Amniotic epithelial cell (primary cell): Measurements from ENCODE around the gene ADGRL1.

Source experiments
- DNase-seq: peaks from one replicate; pipeline ENCODE4 v3.0.0-alpha.2; 2010; ENCODE audit warnings: low read depth

ADGRL1 gene

DNA sequence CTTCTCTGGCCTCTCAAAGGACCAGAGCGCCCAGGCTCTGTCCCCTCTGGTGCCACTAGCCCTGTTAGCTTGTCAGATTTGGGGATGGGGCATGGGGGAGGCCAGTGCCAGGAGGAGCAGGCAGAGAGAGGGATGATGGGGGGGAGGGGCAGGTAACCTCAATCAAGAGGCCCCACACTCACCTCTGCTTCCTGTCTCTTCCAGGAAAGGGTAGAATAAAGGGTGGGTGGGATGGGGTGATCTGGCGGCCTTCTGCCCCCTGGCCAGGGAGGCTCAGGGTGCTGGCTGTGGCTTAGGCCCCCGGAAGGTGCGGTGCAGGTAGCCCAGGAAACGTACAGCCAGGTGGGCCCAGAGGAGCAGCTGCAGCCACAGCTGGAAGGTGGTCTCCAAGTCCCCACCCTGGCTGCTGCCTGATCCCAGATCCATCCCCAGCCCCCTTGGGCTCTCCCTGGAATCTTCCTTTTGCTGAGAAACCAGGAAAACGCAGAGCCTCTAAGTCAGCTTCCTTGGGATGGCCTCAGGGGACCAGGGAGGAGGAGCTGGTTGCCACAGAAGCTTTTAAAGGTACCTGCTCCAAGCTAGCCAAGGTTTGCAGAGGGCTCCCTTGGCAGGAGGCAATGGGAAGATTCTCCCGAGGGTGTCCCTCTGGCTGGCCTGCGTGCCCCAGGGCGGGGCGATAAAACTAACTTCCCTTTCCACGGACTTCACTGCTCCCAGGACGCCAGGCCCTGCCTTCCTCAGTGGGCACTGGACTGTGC, 93.7 kb downstream of the ADGRL1 start:
- no peak for DNase-seq

- DNase-seq: no peak
These were observed 94.5 kb downstream of the ADGRL1 start for GRCh38 chr19:14111486-14111885.

DNA sequence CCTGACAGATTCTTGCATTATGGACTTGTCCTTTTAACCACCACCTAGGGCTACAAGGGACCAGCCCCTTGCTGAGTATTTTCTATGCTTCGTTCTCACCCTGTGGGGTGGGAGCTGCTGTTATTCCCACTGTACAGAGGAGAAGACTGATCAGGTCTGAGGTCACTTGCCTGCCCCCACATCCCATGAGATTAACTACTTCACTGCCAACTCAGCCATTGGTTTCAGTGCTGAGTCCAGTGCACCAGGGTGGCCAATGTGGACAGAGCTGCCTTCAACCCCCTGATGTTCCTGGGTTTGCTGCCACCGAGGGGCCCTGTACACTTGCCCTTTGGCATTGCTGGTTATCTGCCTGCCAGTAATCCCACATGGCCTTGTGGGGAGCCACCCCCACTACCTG, 95.3 kb downstream of the ADGRL1 start:
- no peak for DNase-seq

- peak; percentile 46 for DNase-seq
These were observed 98.1 kb downstream of the ADGRL1 start for GRCh38 chr19:14107581-14108461.

DNA sequence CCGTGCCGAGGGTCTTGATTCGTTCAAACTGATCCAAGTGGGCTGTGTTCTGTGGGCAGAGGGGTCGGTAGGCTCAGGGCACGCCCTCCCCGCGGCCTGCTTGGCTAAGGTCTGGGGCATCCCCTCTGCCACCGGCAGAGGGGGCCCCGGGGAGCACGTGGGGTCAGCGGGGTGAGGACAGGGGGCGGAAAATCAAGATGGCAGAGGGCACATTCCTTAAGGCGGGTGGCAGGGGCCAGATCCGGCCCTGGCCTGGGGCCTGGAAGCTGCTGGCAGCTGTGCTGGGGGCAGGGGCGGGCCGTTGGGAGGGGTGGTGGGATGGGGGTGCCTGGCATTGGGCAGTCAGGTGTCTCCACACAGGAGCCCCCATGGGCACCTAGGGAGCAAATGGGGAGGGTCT, 99.1 kb downstream of the ADGRL1 start:
- DNase-seq: no peak

DNA sequence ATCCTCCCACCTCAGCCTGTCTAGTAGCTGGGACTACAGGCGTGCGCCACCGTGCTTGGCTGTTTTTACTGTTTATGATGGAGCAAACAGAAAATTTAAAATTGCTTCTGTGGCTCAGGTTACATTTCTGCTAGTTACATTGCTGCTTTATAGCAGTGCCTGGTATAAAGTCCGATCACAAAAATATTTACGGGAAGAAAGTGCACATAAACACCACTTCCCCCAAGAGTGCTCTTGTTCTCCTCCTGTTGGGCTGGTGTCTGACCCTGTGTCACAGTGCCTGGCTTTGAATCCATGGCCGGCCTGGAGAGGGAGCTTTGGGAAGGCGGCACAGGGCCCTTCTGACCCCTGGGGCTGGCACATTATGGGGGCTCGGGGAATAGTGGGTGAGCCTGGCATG, 100.3 kb downstream of the ADGRL1 start:
- DNase-seq: no peak

DNA sequence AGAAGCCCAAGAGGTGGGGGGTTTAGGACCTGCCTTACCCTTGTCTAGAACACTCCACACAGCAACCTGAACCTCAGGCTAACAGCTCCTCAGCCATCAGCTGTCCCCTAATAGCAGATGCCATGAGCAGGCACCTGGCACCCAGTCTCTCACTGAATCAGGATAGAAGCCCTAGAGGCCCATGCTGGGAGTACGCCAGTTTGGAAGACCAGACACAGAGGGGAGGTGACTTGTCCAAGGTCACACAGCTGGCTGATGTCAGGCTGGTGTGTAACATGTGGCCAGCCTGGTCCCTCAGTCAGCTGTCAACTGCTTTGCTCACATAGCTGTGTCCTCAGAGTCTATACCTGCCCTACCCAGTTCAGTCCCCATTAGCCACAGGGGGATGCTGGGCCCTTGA, 102.7 kb downstream of the ADGRL1 start:
- no peak for DNase-seq

GRCh38 chr19:14102756-14103155, 103.2 kb downstream of the ADGRL1 start:
- no peak for DNase-seq

DNA sequence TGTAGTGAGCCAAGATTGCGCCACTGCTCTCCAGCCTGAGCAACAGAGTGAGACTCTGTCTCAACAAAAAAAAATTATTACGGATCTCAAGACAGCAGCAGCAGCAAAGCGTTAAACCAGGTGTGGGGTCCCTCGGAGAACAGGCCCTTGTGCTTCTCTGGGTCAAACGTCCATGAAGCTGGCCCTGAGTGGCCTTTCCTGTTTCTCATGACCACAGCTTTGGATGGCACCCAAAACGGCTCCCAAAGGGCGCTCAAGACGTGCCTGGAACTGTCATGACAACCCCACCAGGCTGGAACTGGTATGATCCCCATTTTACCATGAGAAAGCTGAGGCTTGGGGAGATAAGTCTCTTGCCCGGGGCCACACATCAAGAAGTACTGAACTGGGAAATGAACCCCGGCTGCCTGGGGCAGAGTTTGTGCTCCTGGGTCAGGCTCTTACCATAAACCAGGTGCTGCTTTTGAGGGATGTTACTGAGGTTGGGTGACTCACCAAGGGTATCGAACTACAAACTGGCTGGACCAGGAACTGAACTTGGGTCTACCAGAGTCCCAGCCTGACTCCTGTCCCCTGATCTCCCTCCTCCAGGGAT, 103.8 kb downstream of the ADGRL1 start:
- DNase-seq: no peak

DNA sequence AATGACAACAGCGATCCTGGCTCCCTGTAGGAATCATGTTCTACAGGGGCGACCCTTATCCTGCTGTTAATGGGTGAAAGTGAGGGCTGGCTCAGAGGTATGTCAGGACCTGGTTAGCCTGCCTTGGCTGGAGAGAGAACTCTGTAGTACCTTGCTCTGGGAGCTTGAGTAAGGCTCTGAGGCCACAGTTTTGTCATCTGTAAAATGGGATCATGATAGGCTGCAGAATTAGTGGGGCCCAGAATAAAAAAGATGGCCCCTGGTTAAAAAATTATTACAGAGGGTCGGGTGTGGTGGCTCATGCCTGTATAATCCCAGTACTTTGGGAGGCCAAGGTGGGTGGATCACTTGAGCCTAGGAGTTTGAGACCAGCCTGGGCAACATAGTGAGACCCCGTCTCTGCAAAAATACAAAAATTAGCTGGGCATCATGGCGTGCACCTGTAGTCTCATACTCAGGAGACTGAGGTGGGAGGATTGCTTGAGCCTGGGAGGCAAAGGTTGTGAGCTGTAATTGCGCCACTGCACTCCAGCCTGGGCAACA, 104.9 kb downstream of the ADGRL1 start:
- no peak for DNase-seq
